ENCODE measurements around the gene HLA-DMA. TPM values are rescaled to one million over a fixed set of nuclear protein-coding genes. Genes with fewer than 3 reads are reported as not detected.

Gene HLA-DMA
- total RNA-seq, 1 donor from 2014 or later: 5.4 TPM

- TF ChIP-seq CTCF (IDR thresholded peaks at IDR 0.05): no peak
- no peaks in the 10 kb centered on the region for H3K9me3 Mint-ChIP-seq (ENCODE audit: low read depth)
- peaks cover 3% of the 10 kb centered on the region for H3K4me1 Mint-ChIP-seq (ENCODE audit: low read depth)
- H3K27me3 Mint-ChIP-seq (ENCODE audit: low read depth): peaks cover 52% of the 10 kb centered on the region
- DNase-seq (ENCODE audit: low spot score): no peak
- H3K4me3 Mint-ChIP-seq (ENCODE audit: unreplicated experiment): no peak overlapping the region
- no peaks in the 10 kb centered on the region for H3K36me3 Mint-ChIP-seq (ENCODE audit: low read depth)
- H3K27ac Mint-ChIP-seq (ENCODE audit: unreplicated experiment): no peak overlapping the region
These were observed 14.4 kb downstream of the HLA-DMA start for GRCh38 chr6:32938494-32938893.

GRCh38 chr6:32937230-32937633 lies 15.7 kb downstream of the HLA-DMA start:
- DNase-seq (ENCODE audit: low spot score): no peak
- H3K36me3 Mint-ChIP-seq (ENCODE audit: low read depth): no peaks in the 10 kb centered on the region
- H3K4me3 Mint-ChIP-seq (ENCODE audit: unreplicated experiment): no peak overlapping the region
- no peaks in the 10 kb centered on the region for H3K9me3 Mint-ChIP-seq (ENCODE audit: low read depth)
- peaks cover 3% of the 10 kb centered on the region for H3K4me1 Mint-ChIP-seq (ENCODE audit: low read depth)
- no peak for TF ChIP-seq CTCF (IDR thresholded peaks at IDR 0.05)
- H3K27me3 Mint-ChIP-seq (ENCODE audit: low read depth): peaks cover 50% of the 10 kb centered on the region
- no peak overlapping the region for H3K27ac Mint-ChIP-seq (ENCODE audit: unreplicated experiment)

GRCh38 chr6:32936239-32937152 lies 16.4 kb downstream of the HLA-DMA start:
- TF ChIP-seq CTCF (IDR thresholded peaks at IDR 0.05): no peak
- Mint-ChIP-seq H3K4me3 (ENCODE audit: unreplicated experiment) (no peak overlapping the region), H3K27ac (ENCODE audit: unreplicated experiment) (no peak overlapping the region), H3K4me1 (ENCODE audit: low read depth) (peaks cover 3% of the 10 kb centered on the region), H3K27me3 (ENCODE audit: low read depth) (peaks cover 52% of the 10 kb centered on the region), H3K9me3 (ENCODE audit: low read depth) (no peaks in the 10 kb centered on the region), H3K36me3 (ENCODE audit: low read depth) (no peaks in the 10 kb centered on the region)
- DNase-seq (ENCODE audit: low spot score): no peak

GRCh38 chr6:32935551-32936238 lies 17.2 kb downstream of the HLA-DMA start:
- Mint-ChIP-seq H3K27me3 (ENCODE audit: low read depth) (peaks cover 54% of the 10 kb centered on the region), H3K36me3 (ENCODE audit: low read depth) (no peaks in the 10 kb centered on the region), H3K4me1 (ENCODE audit: low read depth) (peaks cover under 1% of the 10 kb centered on the region), H3K27ac (ENCODE audit: unreplicated experiment) (no peak overlapping the region), H3K9me3 (ENCODE audit: low read depth) (no peaks in the 10 kb centered on the region), H3K4me3 (ENCODE audit: unreplicated experiment) (no peak overlapping the region)
- no peak for DNase-seq (ENCODE audit: low spot score)
- no peak for TF ChIP-seq CTCF (IDR thresholded peaks at IDR 0.05)

GRCh38 chr6:32933661-32934085 lies 19.2 kb downstream of the HLA-DMA start:
- peak; percentile 92 for TF ChIP-seq CTCF (IDR thresholded peaks at IDR 0.05)
- DNase-seq (ENCODE audit: low spot score): no peak
- Mint-ChIP-seq H3K9me3 (ENCODE audit: low read depth) (no peaks in the 10 kb centered on the region), H3K4me3 (ENCODE audit: unreplicated experiment) (no peak overlapping the region), H3K4me1 (ENCODE audit: low read depth) (no peaks in the 10 kb centered on the region), H3K27ac (ENCODE audit: unreplicated experiment) (no peak overlapping the region), H3K36me3 (ENCODE audit: low read depth) (no peaks in the 10 kb centered on the region), H3K27me3 (ENCODE audit: low read depth) (peaks cover 60% of the 10 kb centered on the region)
